HepG2 (cell line): Measurements from ENCODE around the gene CEP131. TPM values are rescaled to one million over a fixed set of nuclear protein-coding genes. Genes with fewer than 3 reads are reported as not detected.

Experiments
- CREB1 ChIP-seq, 2 experiments: fragments of 450-650 bp in 1 of 2; IDR thresholded peaks; 2 replicates each; pipeline ENCODE4 v1.6.1; 2016 to 2017; ENCODE audit warnings: control low read depth in 1 of 2, mild to moderate bottlenecking in 1 of 2, missing compliant biosample characterization in 1 of 2, missing genetic modification characterization in 1 of 2
- HNRNPL ChIP-seq: fragments of 200-400 bp; formaldehyde crosslinking; IDR thresholded peaks from 2 replicates; pipeline ENCODE4 v1.6.1; 2017; ENCODE audit warnings: mild to moderate bottlenecking, low read depth, low read length
- HOXA9 ChIP-seq: sonication (generic); formaldehyde crosslinking; IDR thresholded peaks from 2 replicates; pipeline ENCODE4 v1.8.1; 2022; ENCODE audit warnings: missing genetic modification reagents, mild to moderate bottlenecking, moderate library complexity, borderline replicate concordance
- HOXD1 ChIP-seq: sonication (generic); formaldehyde crosslinking; IDR thresholded peaks from 2 replicates; pipeline ENCODE4 v1.5.0; 2020; ENCODE audit warnings: missing genetic modification reagents
- JUNB ChIP-seq: sonication (generic); formaldehyde crosslinking; IDR thresholded peaks from 2 replicates; pipeline ENCODE4 v1.8.0; 2022; ENCODE audit warnings: missing genetic modification reagents, mild to moderate bottlenecking, borderline replicate concordance
- KDM5B ChIP-seq: sonication (generic); formaldehyde crosslinking; IDR thresholded peaks from 2 replicates; pipeline ENCODE4 v1.4.0; 2020; ENCODE audit warnings: missing genetic modification reagents, mild to moderate bottlenecking, borderline replicate concordance
- PPARG ChIP-seq: conservative IDR thresholded peaks from 2 replicates; pipeline ENCODE4 v1.6.1; 2016; ENCODE audit warnings: missing biosample characterization, missing genetic modification reagents
- SATB2 ChIP-seq: sonication (generic); formaldehyde crosslinking; IDR thresholded peaks from 2 replicates; pipeline ENCODE4 v1.5.0; 2020; ENCODE audit warnings: missing genetic modification reagents
- ZBTB3 ChIP-seq: sonication (generic); formaldehyde crosslinking; IDR thresholded peaks from 2 replicates; pipeline ENCODE4 v1.4.0; 2020; ENCODE audit warnings: low read depth, mild to moderate bottlenecking, moderate library complexity, missing genetic modification reagents, borderline replicate concordance
- ZFX ChIP-seq: sonication (generic); formaldehyde crosslinking; IDR thresholded peaks from 2 replicates; pipeline ENCODE4 v1.4.0; 2020; ENCODE audit warnings: mild to moderate bottlenecking, low read depth, missing genetic modification reagents, moderate library complexity
- ZNF232 ChIP-seq: sonication (generic); formaldehyde crosslinking; IDR thresholded peaks from 2 replicates; pipeline ENCODE4 v1.4.0; 2020; ENCODE audit warnings: missing genetic modification reagents, borderline replicate concordance
- polyA plus RNA-seq, 8 experiments: library from polyadenylated mRNA; depleted of rRNA in 3 of 8; stranded (reverse) in 7 of 8; unstranded in 1 of 8; fragments of >200 nt; fragmentation: Illumina TruSeq in 4 of 8; extraction: Trizol in 4 of 8; gene quantifications; 2 replicates each; pipeline versions ENCODE4 v1.2.1 to v1.2.3, GENCODE V29; 2011 to 2016; ENCODE audit warnings: low read depth in 4 of 8, missing spikeins in 1 of 8, mixed read lengths in 1 of 8; ENCODE audit not compliant: insufficient read depth in 1 of 8
- total RNA-seq, 5 experiments: library from RNA; depleted of rRNA; stranded (reverse); fragments of >200 nt; fragmentation: Illumina TruSeq; extraction: Trizol; gene quantifications; 2 replicates each; pipeline ENCODE4 v1.2.3, GENCODE V29; 2016; ENCODE audit warnings: low read depth in 1 of 5
- TF ChIP-seq, protein P1 (sequence below): sonication (generic); formaldehyde crosslinking; IDR thresholded peaks from 2 replicates; pipeline ENCODE4 v1.4.0; 2020; ENCODE audit warnings: missing genetic modification reagents
- TF ChIP-seq, protein P2 (sequence below): sonication (generic); formaldehyde crosslinking; IDR thresholded peaks from 2 replicates; pipeline ENCODE4 v1.4.0; 2020; ENCODE audit warnings: mild to moderate bottlenecking, missing genetic modification reagents
- TF ChIP-seq, protein P3 (sequence below): sonication (generic); formaldehyde crosslinking; IDR thresholded peaks from 2 replicates; pipeline ENCODE4 v1.4.0; 2020; ENCODE audit warnings: mild to moderate bottlenecking, missing genetic modification reagents

CEP131 gene
- total and polyA plus RNA-seq, 2 of the 13 experiments (the other 11 are each of a cell fraction or from before 2014, with no cell fraction given): 5.0 to 16.8 TPM

DNA sequence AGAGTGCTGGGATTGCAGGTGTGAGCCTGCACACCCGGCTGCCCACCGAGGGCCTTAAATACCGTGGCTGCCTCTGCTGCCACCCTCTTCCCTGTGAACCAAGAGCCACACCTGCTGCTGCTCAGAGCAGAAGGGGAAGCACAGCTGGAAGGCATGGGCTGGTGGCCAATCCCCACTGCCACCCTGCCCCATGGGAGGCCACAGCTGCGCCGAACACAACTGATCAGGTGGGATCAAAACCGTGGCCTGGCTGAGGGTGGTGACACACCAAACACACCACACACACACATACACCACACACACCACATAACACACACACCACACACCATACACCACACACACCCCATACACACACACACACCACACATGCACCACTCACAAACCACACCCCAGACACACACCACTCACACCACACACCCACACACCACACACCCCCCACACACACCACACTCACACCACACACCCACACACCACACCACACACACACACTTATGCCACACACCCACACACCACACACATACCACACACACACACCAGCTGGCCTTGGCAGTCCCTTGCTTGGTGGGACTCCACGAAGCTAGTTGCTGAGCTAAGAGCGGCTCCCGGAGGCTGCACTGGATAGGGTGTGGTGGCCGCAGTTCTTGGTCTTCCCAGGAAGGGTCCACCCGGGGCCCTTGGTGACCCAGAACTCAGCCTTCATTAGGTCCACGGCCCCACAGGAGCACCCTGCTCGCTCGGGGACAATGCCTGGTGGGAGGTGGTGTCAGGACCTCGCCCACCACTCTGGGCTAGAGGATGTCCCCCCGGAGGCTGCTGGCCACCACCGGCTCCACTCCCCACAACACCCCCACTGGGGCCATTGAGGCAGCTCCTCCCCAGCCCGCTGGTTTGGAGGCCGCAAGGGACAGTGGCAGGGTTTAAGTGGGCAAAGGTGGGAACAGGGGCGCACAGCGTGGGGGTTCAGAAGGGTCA lies 14.9 kb downstream of the CEP131 start (continued):
- no peak for TF ChIP-seq HOXD1 (CRISPR knock-in tag)
- TF ChIP-seq PPARG: no peak
- TF ChIP-seq HOXA9 (CRISPR knock-in tag): 0 out of 2 replicates have a peak, but pooled peaks have one; percentile 26
- no peak for TF ChIP-seq ZFX (CRISPR knock-in tag)
- no peak for TF ChIP-seq SATB2 (CRISPR knock-in tag)
- TF ChIP-seq, protein P1, sequence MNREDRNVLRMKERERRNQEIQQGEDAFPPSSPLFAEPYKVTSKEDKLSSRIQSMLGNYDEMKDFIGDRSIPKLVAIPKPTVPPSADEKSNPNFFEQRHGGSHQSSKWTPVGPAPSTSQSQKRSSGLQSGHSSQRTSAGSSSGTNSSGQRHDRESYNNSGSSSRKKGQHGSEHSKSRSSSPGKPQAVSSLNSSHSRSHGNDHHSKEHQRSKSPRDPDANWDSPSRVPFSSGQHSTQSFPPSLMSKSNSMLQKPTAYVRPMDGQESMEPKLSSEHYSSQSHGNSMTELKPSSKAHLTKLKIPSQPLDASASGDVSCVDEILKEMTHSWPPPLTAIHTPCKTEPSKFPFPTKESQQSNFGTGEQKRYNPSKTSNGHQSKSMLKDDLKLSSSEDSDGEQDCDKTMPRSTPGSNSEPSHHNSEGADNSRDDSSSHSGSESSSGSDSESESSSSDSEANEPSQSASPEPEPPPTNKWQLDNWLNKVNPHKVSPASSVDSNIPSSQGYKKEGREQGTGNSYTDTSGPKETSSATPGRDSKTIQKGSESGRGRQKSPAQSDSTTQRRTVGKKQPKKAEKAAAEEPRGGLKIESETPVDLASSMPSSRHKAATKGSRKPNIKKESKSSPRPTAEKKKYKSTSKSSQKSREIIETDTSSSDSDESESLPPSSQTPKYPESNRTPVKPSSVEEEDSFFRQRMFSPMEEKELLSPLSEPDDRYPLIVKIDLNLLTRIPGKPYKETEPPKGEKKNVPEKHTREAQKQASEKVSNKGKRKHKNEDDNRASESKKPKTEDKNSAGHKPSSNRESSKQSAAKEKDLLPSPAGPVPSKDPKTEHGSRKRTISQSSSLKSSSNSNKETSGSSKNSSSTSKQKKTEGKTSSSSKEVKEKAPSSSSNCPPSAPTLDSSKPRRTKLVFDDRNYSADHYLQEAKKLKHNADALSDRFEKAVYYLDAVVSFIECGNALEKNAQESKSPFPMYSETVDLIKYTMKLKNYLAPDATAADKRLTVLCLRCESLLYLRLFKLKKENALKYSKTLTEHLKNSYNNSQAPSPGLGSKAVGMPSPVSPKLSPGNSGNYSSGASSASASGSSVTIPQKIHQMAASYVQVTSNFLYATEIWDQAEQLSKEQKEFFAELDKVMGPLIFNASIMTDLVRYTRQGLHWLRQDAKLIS (CRISPR knock-in tag): no peak
- TF ChIP-seq ZBTB3 (CRISPR knock-in tag): no peak
- TF ChIP-seq, protein P2, sequence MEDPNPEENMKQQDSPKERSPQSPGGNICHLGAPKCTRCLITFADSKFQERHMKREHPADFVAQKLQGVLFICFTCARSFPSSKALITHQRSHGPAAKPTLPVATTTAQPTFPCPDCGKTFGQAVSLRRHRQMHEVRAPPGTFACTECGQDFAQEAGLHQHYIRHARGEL (CRISPR knock-in tag): no peak
- no peak for TF ChIP-seq ZNF232 (CRISPR knock-in tag)
- TF ChIP-seq, protein P3, sequence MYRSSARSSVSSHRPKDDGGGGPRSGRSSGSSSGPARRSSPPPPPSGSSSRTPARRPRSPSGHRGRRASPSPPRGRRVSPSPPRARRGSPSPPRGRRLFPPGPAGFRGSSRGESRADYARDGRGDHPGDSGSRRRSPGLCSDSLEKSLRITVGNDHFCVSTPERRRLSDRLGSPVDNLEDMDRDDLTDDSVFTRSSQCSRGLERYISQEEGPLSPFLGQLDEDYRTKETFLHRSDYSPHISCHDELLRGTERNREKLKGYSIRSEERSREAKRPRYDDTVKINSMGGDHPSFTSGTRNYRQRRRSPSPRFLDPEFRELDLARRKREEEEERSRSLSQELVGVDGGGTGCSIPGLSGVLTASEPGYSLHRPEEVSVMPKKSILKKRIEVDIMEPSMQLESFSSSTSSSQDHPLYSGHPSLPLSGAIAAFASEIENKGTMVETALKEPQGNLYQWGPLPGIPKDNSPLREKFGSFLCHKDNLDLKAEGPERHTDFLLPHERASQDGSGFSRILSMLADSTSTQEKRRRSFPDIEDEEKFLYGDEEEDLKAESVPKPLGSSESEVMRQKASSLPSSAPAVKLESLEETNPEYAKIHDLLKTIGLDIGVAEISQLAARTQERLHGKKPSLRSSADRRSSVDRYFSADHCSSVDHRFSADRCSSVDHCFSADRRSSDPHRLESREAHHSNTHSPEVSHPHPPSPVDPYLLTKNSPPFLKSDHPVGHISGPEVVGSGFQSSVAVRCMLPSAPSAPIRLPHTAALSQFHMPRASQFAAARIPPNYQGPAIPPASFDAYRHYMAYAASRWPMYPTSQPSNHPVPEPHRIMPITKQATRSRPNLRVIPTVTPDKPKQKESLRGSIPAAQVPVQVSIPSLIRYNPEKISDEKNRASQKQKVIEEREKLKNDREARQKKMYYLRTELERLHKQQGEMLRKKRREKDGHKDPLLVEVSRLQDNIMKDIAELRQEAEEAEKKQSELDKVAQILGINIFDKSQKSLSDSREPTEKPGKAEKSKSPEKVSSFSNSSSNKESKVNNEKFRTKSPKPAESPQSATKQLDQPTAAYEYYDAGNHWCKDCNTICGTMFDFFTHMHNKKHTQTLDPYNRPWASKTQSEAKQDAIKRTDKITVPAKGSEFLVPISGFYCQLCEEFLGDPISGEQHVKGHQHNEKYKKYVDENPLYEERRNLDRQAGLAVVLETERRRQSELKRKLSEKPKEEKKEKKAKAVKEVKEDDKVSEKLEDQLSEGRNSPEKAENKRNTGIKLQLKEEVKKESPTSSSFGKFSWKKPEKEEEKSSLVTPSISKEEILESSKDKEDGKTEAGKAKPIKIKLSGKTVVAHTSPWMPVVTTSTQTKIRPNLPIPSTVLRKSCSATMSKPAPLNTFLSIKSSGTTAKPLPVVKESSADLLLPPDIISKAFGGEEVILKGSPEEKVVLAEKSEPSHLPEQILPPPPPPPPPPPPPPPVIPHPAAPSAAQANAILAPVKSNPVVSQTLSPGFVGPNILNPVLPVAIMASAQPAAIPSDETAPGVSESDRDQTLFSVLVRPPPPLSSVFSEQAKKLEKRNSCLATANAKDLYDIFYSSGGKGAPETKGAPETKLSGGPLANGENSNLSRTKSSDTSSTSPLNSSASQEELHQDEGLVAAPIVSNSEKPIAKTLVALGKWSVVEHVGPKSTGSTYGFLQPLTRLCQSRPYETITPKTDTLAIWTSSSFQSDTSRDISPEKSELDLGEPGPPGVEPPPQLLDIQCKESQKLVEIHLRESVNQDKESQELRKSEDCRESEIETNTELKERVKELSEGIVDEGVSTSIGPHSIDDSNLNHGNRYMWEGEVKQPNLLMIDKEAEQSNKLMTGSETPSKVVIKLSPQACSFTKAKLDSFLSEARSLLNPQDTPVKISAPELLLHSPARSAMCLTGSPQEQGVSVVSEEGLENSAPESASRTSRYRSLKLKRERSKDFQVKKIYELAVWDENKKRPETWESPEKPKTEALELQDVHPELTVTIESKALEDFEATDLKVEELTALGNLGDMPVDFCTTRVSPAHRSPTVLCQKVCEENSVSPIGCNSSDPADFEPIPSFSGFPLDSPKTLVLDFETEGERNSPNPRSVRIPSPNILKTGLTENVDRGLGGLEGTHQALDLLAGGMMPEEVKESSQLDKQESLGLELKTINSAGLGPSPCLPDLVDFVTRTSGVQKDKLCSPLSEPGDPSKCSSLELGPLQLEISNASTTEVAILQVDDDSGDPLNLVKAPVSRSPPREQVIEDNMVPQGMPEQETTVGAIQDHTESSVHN: no peak
- TF ChIP-seq HNRNPL: peak; percentile 63; the same call in 1 of the 2 replicates
- no peak for TF ChIP-seq KDM5B (CRISPR knock-in tag)
- TF ChIP-seq CREB1 (IDR thresholded peaks at IDR 0.05): no peak
- no peak for TF ChIP-seq CREB1 (CRISPR knock-in tag; IDR thresholded peaks at IDR 0.05)
- TF ChIP-seq JUNB (CRISPR knock-in tag): 0 out of 2 replicates have a peak, but pooled peaks have one; percentile 23
